ENCODE data around the gene NVL. TPM values are rescaled to one million over a fixed set of nuclear protein-coding genes. Genes with fewer than 3 reads are reported as not detected.

The NVL gene
- total and polyA plus RNA-seq, 5 experiments from 2014 or later: 13.6 to 48.7 (median 16.9) TPM

DNA sequence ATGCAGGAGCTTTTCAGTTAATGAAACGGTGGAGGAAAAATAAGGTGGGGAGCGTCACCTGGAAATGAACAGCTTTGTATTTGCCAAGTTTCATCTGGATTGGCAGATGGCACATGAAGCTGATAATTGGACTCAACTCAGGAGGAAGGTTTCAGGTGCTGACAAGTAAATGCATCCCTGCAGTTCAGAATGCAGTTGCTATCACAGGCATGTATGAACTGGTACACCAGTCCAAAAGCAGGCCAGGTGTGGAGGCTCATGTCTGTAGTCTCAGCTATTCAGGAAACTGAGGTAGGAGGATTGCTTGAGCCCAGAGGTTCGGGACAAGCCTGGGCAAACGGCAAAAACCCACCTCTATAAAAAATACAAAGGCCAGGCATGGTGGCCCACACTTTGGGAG, 131.4 kb downstream of the NVL start:
- POLR2A ChIA-PET: no interaction called here
- peak overlapping the region in 2 of 10 donors; percentile 9 to 55 for H3K27ac Mint-ChIP-seq
- ATAC-seq (no peak), DNase-seq (no peak)
- peaks cover 0 to 10% (median 10%) of the 10 kb centered on the region in 3 donors for H3K36me3 Mint-ChIP-seq
- peaks cover 0 to 14% (median 3%) of the 10 kb centered on the region in 4 donors for H3K4me1 Mint-ChIP-seq
- no peaks in the 10 kb centered on the region for H3K9me3 Mint-ChIP-seq
- no peaks in the 10 kb centered on the region for H3K27me3 Mint-ChIP-seq
- H3K4me3 Mint-ChIP-seq: no peak overlapping the region

GRCh38 chr1:224196813-224197600, 133.0 kb downstream of the NVL start:
- no peak for ATAC-seq
- Mint-ChIP-seq H3K27ac (peak overlapping the region in 2 of 10 donors; percentile 4 to 47), H3K36me3 (peaks cover 0 to 22% (median 12%) of the 10 kb centered on the region in 3 donors), H3K9me3 (no peaks in the 10 kb centered on the region), H3K4me1 (peaks cover 0 to 10% (median 3%) of the 10 kb centered on the region in 4 donors), H3K4me3 (no peak overlapping the region), H3K27me3 (no peaks in the 10 kb centered on the region)
- no peak for DNase-seq
- POLR2A ChIA-PET: interaction anchor here (1.1 kb wide), 1 partner anchor 14 kb away, joined by 3 read pairs; the partner anchor contains the start of gene DEGS1

DNA sequence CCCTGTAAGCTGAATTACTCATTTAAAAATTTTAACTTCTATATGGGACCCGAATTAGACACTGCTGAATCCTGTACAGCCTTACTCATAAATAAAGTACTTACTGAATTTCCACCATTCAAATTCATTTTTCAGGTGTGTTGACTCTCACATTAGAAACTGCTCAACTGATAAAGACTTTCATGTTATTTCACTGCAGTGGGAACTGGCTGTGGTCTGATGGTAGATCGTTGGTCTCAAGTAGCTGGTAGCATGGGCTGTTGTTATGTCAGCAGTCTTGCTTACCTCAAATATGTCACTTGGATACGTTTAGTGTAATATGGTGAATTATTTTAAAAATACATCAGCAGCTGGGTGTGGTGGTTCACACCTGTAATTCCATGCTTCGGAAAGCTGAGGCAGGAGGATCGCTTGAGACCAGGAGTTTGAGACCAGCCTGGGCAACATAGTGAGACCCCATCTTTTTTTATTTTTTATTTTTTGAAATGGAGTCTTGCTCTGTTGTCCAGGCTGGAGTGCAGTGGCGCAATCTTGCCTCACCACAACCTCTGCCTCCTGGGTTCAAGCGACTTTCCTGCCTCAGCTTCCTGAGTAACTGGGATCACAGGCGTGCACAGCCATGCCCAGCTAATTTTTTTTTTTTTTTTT, 136.5 kb downstream of the NVL start:
- Mint-ChIP-seq H3K4me1 (peaks cover 4 to 24% (median 10%) of the 10 kb centered on the region in 4 donors), H3K4me3 (no peak overlapping the region), H3K9me3 (peaks cover 0 to 2% (median 0%) of the 10 kb centered on the region in 9 donors), H3K27me3 (no peaks in the 10 kb centered on the region), H3K27ac (peak overlapping the region in 1 of 10 donors; percentile 69), H3K36me3 (peaks cover 0 to 50% (median 20%) of the 10 kb centered on the region in 3 donors)
- ATAC-seq (no peak), DNase-seq (no peak)
- POLR2A ChIA-PET: interaction anchor here (0.6 to 1.4 kb wide), 2 partner anchors 10 to 1529 kb away, joined by 3 to 11 read pairs; partner anchors contain the start of gene DEGS1

GRCh38 chr1:224192082-224192788, 137.7 kb downstream of the NVL start:
- POLR2A ChIA-PET: interaction anchor here (1.4 kb wide), 1 partner anchor 9 kb away, joined by 11 read pairs; the partner anchor contains the start of gene DEGS1
- Mint-ChIP-seq H3K4me3 (no peak overlapping the region), H3K27me3 (no peaks in the 10 kb centered on the region), H3K27ac (peak overlapping the region in 4 of 10 donors; percentile 21 to 75 (median 36)), H3K9me3 (peaks cover 0 to 4% (median 0%) of the 10 kb centered on the region in 9 donors), H3K36me3 (peaks cover 0 to 52% (median 23%) of the 10 kb centered on the region in 3 donors), H3K4me1 (peaks cover 5 to 32% (median 14%) of the 10 kb centered on the region in 4 donors)
- no peak for DNase-seq
- ATAC-seq: no peak

- no peaks in the 10 kb centered on the region for H3K27me3 Mint-ChIP-seq
These were observed 140.4 kb downstream of the NVL start for GRCh38 chr1:224189561-224189960.

DNA sequence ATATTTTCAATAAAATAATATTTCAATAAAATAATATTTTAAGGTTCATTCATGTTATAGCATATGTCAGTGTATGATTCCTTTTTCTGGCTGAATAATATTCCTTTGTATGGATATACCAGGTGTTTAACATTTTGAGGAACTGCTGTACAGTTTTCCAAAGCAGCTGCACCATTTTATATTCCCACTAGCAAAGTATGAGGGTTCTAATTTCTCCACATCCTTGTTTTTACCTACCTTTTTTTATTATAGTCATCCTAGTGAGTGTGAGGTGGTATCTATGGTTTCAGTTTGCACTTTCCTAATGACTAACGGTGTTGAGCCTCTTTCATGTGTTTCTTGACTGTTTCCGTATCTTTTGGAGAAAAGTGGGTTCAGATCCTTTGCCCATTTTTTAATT, 141.7 kb downstream of the NVL start:
- H3K36me3 Mint-ChIP-seq: peaks cover 0 to 51% (median 13%) of the 10 kb centered on the region in 3 donors
- H3K4me3 Mint-ChIP-seq: peak overlapping the region in 4 of 10 donors; percentile 15 to 34 (median 26)
- H3K27ac Mint-ChIP-seq: peak overlapping the region in 8 of 10 donors; percentile 26 to 81 (median 68)
- ATAC-seq (no peak), DNase-seq (no peak)
- peaks cover 12 to 60% (median 40%) of the 10 kb centered on the region in 4 donors for H3K4me1 Mint-ChIP-seq
- no peaks in the 10 kb centered on the region for H3K27me3 Mint-ChIP-seq
- H3K9me3 Mint-ChIP-seq: peaks cover 0 to 4% (median 0%) of the 10 kb centered on the region in 9 donors
- POLR2A ChIA-PET: no interaction called here

More at GRCh38 chr1:224189561-224189960, 140.4 kb downstream of the NVL start:
- H3K9me3 Mint-ChIP-seq: peaks cover 0 to 4% (median 0%) of the 10 kb centered on the region in 9 donors
- peak overlapping the region in 2 of 10 donors; percentile 13 to 70 for H3K27ac Mint-ChIP-seq
- H3K4me1 Mint-ChIP-seq: peaks cover 11 to 53% (median 33%) of the 10 kb centered on the region in 4 donors
- ATAC-seq: no peak
- no peak for DNase-seq
- no peak overlapping the region for H3K4me3 Mint-ChIP-seq
- POLR2A ChIA-PET: no interaction called here
- peaks cover 0 to 61% (median 18%) of the 10 kb centered on the region in 3 donors for H3K36me3 Mint-ChIP-seq

DNA sequence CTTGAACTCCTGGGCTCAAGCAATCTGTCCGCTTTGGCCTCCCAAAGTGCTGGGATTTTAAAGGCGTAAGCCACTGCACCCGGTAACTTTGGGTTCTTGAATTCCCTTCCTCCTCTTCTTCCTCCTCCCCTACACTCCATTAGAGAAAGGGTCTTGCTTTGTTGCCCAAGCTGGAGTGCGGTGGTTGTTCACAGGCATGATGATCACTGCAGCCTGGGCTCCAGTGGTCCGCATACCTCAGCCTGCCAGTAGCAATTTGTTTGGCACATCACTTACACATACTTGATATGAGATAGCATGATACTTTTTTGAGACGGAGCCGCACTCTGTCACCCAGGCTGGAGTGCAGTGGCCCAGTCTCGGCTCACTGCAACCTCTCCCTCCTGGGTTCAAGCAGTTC, 144.8 kb downstream of the NVL start:
- Mint-ChIP-seq H3K27me3 (no peaks in the 10 kb centered on the region), H3K9me3 (peaks cover 0 to 4% (median 0%) of the 10 kb centered on the region in 9 donors), H3K4me1 (peaks cover 19 to 74% (median 55%) of the 10 kb centered on the region in 4 donors), H3K27ac (peak overlapping the region in 9 of 10 donors; percentile 25 to 93 (median 80)), H3K4me3 (peak overlapping the region; percentile 81 to 93 (median 87)), H3K36me3 (peaks cover 0 to 27% (median 9%) of the 10 kb centered on the region in 3 donors)
- POLR2A ChIA-PET: interaction anchor here (0.6 to 1.0 kb wide), 4 partner anchors 9 to 249 kb away, joined by 3 to 4 read pairs (median 4); partner anchors contain the start of gene WDR26
- ATAC-seq: no peak
- DNase-seq: no peak

- DNase-seq (peak; percentile 44 to 75 (median 60)), ATAC-seq (peak; percentile 37 to 44)
- peaks cover 17 to 61% (median 50%) of the 10 kb centered on the region in 4 donors for H3K4me1 Mint-ChIP-seq
- peaks cover 0 to 17% (median 5%) of the 10 kb centered on the region in 3 donors for H3K36me3 Mint-ChIP-seq
- peak overlapping the region; percentile 81 to 93 (median 87) for H3K4me3 Mint-ChIP-seq
- POLR2A ChIA-PET: interaction anchor here (1.0 to 2.9 kb wide), 10 partner anchors 9 to 1540 kb away, joined by 3 to 19 read pairs (median 4); partner anchors contain the start of genes CNIH4 and NVL
- peaks cover 0 to 4% (median 0%) of the 10 kb centered on the region in 9 donors for H3K9me3 Mint-ChIP-seq
- peak overlapping the region; percentile 85 to 93 (median 88) for H3K27ac Mint-ChIP-seq
- no peaks in the 10 kb centered on the region for H3K27me3 Mint-ChIP-seq
These were observed 146.2 kb downstream of the NVL start for GRCh38 chr1:224183591-224184312.

DNA sequence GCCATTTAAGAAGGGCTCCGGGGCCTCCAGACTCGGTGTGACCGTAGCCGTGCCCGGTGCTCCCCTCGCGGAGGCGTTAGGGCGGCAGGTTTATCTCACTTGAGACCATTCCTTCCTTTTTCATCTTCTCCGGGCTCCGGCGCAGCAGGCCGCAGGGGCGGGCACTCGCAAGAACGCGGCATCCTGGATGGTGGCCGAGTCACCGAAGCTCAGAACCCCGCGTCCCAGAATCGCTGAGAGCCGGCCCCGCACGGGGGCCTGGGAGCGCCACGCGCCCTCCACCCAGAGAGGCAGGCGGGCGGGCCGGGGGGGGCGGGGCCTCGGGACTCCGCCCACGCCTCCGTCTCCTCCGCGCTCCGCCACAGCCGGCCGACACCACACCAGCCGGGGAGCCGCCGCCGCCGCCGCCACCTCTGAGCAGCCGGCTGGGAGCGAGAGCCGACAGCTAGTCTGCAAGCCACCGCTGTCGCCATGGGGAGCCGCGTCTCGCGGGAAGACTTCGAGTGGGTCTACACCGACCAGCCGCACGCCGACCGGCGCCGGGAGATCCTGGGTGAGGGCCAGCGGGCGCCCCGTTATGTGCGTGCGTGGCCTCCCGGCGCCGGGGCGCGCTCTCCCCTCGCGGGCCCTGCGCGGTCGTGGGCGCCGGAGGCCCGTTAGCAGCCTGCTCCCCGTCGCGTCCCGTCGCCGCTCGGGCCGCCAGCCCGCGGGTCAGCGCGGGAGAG, 146.9 kb downstream of the NVL start, which contains the start of gene DEGS1:
Gene DEGS1 (plus strand): TSS at position 375 of the 725 bp plus-strand sequence. CDS start 97 bp downstream, at position 472.
- no peaks in the 10 kb centered on the region for H3K27me3 Mint-ChIP-seq
- ATAC-seq: peak; percentile 77 to 84
- H3K27ac Mint-ChIP-seq: peak within 1 kb of the TSS; percentile 89 to 99 (median 96)
- H3K4me3 Mint-ChIP-seq: peak within 1 kb of the TSS; percentile 84 to 96 (median 93)
- POLR2A ChIA-PET: interaction anchor here (0.7 to 2.9 kb wide), 21 partner anchors 8 to 1539 kb away, joined by 3 to 19 read pairs (median 4); partner anchors contain the start of genes CNIH4, FBXO28, NVL and WDR26
- peaks cover 0 to 11% (median 0%) of the 10 kb centered on the region in 3 donors for H3K36me3 Mint-ChIP-seq
- peak; percentile 77 to 88 (median 82) for DNase-seq
- no peaks in the 10 kb centered on the region for H3K9me3 Mint-ChIP-seq
- peaks cover 17 to 56% (median 44%) of the 10 kb centered on the region in 4 donors for H3K4me1 Mint-ChIP-seq

DNA sequence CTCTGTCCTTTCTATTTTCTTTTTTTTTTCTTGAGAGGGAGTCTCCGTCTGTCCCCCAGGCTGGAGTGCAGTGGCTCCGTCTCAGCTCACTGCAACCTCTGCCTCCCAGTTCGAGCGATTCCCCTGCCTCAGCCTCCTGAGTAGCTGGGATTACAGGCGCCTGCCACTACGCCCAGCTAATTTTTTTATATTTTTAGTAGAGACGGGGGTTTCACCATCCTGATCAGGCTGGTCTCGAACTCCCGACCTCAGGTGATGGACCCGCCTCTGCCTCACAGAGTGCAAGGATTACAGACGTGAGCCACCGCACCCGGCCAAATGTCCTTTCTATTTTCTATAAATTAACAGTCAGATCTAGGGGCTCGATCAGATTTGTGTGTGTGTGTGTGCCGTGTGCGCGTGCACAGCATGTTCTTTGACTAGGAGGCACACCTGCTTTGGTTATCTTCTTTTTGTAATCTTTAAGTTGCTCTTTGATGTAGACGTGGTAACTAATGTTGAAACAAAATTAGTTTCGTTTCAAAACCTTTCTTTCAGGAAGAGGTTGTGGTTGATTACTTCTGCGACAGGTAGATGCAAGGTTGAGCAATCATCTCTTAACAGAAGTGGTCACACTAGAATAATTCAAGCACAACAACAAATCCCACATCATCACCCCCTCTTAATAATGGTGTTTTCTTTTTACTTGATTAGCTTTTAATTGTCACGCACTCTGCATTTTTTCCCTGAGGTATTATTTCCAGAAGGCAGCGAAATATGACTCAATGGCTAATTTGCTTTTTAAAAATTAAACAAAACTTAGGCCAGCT, 147.7 kb downstream of the NVL start:
- ATAC-seq (peak; percentile 44 to 68), DNase-seq (peak in 9 of 10 donors; percentile 17 to 85 (median 56))
- Mint-ChIP-seq H3K36me3 (peaks cover 0 to 11% (median 0%) of the 10 kb centered on the region in 3 donors), H3K4me3 (peak overlapping the region; percentile 78 to 96 (median 93)), H3K27me3 (no peaks in the 10 kb centered on the region), H3K27ac (peak overlapping the region; percentile 89 to 99 (median 96)), H3K9me3 (no peaks in the 10 kb centered on the region), H3K4me1 (peaks cover 15 to 51% (median 43%) of the 10 kb centered on the region in 4 donors)
- POLR2A ChIA-PET: interaction anchor here (0.7 to 2.9 kb wide), 21 partner anchors 9 to 1538 kb away, joined by 3 to 19 read pairs (median 4); partner anchors contain the start of genes FBXO28, NVL and WDR26

Data from naive thymus-derived CD8-positive, alpha-beta T cell (primary cell).